GM20000 (cell line): ENCODE results near the gene RNLS.

Experiments
- DNase-seq: peaks from one replicate; pipeline ENCODE4 v3.0.0; 2012; ENCODE audit warnings: low spot score
- CTCF ChIP-seq: IDR thresholded peaks from 2 replicates; pipeline ENCODE4 v1.5.1; 2012; ENCODE audit warnings: mild to moderate bottlenecking, control low read depth; ENCODE audit errors: extremely low read depth, missing control alignments

The RNLS gene

GRCh38 chr10:88409824-88410223 lies 173.3 kb downstream of the RNLS start:
- no peak for TF ChIP-seq CTCF
- no peak for DNase-seq

GRCh38 chr10:88409236-88409635 lies 173.9 kb downstream of the RNLS start:
- no peak for DNase-seq
- no peak for TF ChIP-seq CTCF

GRCh38 chr10:88408096-88408495 lies 175.0 kb downstream of the RNLS start:
- no peak for DNase-seq
- TF ChIP-seq CTCF: no peak

GRCh38 chr10:88404133-88404532 lies 179.0 kb downstream of the RNLS start:
- TF ChIP-seq CTCF: no peak
- no peak for DNase-seq

- no peak for DNase-seq
- no peak for TF ChIP-seq CTCF
These were observed 181.3 kb downstream of the RNLS start for GRCh38 chr10:88401671-88402347.

- no peak for DNase-seq
- no peak for TF ChIP-seq CTCF
These were observed 183.9 kb downstream of the RNLS start for GRCh38 chr10:88399240-88399639.

GRCh38 chr10:88395677-88396076 lies 187.4 kb downstream of the RNLS start:
- no peak for TF ChIP-seq CTCF
- DNase-seq: no peak
